Measurements from ENCODE around the gene COIL.

COIL gene

DNA sequence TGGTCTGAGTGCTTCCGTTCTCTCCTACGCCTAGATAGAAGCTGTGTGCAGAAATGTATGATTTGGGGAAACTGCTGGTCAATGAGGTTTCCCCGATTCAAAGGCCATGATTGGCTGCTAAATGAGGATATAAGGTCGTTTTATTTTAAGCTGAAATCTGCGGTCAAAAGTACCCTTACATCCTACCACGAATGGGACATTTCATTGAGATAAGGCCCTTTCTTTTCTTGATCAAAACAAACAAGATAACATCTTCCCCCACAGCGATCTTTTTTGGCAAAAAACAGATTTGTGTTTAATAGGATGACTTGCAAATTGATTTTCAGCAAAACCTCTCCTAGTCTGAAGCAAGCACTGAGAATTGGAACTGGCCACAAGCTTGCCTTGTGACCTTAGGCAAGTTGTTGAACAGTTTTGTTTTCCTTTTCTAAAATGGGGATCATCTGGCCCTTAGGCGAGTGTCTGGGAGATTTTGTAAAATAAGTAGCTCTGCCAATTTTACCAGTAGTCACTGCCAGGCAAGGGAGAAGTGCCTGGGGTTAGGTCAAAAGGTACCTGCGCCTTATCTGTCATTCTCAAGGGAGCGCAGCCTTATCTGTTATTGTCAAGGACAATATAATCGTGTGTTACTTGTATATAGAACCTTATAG is 17.7 kb upstream of the COIL start:
- peak; percentile 74 for DNase-seq (ENCODE audit: low spot score)
- in situ Hi-C loops (cut with MboI; ENCODE audit: low pct_unique_long_range_greater_than_20kb, low sequenced_read_pairs, unreplicated experiment), result no loop called here
- TF ChIP-seq, protein P1, sequence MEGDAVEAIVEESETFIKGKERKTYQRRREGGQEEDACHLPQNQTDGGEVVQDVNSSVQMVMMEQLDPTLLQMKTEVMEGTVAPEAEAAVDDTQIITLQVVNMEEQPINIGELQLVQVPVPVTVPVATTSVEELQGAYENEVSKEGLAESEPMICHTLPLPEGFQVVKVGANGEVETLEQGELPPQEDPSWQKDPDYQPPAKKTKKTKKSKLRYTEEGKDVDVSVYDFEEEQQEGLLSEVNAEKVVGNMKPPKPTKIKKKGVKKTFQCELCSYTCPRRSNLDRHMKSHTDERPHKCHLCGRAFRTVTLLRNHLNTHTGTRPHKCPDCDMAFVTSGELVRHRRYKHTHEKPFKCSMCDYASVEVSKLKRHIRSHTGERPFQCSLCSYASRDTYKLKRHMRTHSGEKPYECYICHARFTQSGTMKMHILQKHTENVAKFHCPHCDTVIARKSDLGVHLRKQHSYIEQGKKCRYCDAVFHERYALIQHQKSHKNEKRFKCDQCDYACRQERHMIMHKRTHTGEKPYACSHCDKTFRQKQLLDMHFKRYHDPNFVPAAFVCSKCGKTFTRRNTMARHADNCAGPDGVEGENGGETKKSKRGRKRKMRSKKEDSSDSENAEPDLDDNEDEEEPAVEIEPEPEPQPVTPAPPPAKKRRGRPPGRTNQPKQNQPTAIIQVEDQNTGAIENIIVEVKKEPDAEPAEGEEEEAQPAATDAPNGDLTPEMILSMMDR (IDR thresholded peaks at IDR 0.05; ENCODE audit: extremely low read depth, insufficient read depth, missing control alignments), result no peak

- in situ Hi-C loops (cut with MboI; ENCODE audit: low pct_unique_long_range_greater_than_20kb, low sequenced_read_pairs, unreplicated experiment), result no loop called here
- TF ChIP-seq, protein P1 (IDR thresholded peaks at IDR 0.05; ENCODE audit: extremely low read depth, insufficient read depth, missing control alignments), result no peak
- DNase-seq (ENCODE audit: low spot score), result peak; percentile 96
Measured at GRCh38 chr17:56977673-56978395, 17.0 kb upstream of the COIL start, which contains the start of gene SCPEP1. Gene SCPEP1 (plus strand): TSS chr17:56978131. CDS start chr17:56978160, 29 bp downstream.

- TF ChIP-seq, protein P1 (IDR thresholded peaks at IDR 0.05; ENCODE audit: extremely low read depth, insufficient read depth, missing control alignments), result no peak
- DNase-seq (ENCODE audit: low spot score), result no peak
- in situ Hi-C loops (cut with MboI; ENCODE audit: low pct_unique_long_range_greater_than_20kb, low sequenced_read_pairs, unreplicated experiment), result no loop called here
Measured at GRCh38 chr17:56976941-56977608, 16.2 kb upstream of the COIL start.

DNA sequence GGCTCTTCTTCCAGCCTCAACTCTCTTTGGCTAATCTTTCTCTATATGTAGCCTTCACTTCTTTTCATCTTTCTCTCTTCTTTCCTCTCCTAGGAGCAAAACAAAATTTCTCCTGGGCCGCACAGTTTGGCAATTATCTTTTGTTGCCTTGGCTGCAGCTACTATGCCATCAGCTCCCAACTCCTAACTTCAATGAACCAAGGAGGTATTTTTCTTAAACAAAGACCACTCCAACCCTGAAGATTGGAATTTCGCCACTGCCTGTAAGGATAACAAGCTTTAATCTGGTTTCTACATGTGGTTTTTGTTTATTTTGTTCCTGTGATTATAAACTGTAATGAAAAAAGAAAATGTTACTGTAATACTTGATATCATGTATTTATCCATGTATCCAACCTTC is 14.8 kb upstream of the COIL start:
- DNase-seq (ENCODE audit: low spot score), result no peak
- in situ Hi-C loops (cut with MboI; ENCODE audit: low pct_unique_long_range_greater_than_20kb, low sequenced_read_pairs, unreplicated experiment), result no loop called here
- TF ChIP-seq, protein P1 (IDR thresholded peaks at IDR 0.05; ENCODE audit: extremely low read depth, insufficient read depth, missing control alignments), result no peak

- TF ChIP-seq, protein P1 (IDR thresholded peaks at IDR 0.05; ENCODE audit: extremely low read depth, insufficient read depth, missing control alignments), result no peak
- no peak for DNase-seq (ENCODE audit: low spot score)
- in situ Hi-C loops (cut with MboI; ENCODE audit: low pct_unique_long_range_greater_than_20kb, low sequenced_read_pairs, unreplicated experiment), result no loop called here
Measured at GRCh38 chr17:56974055-56974454, 13.2 kb upstream of the COIL start.

DNA sequence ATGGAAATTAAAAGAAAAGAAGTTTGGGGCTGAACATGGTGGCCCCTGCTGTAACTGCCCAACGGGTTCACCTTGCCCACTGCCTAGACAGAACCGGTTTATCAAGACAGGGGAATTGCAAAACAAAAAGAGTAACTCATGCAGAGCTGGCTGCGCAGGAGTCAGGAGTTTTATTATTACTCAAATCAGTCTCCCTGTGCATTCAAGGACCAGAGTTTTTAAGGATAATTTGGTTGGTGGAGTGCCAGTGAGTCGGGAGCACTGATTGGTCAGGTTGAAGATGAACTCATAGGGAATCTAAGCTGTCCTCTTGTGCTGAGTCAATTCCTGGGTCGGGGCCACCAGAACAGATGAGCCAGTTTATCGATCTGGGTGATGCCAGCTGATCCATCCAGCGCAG is 12.7 kb upstream of the COIL start:
- TF ChIP-seq, protein P1 (IDR thresholded peaks at IDR 0.05; ENCODE audit: extremely low read depth, insufficient read depth, missing control alignments), result no peak
- in situ Hi-C loops (cut with MboI; ENCODE audit: low pct_unique_long_range_greater_than_20kb, low sequenced_read_pairs, unreplicated experiment), result no loop called here
- no peak for DNase-seq (ENCODE audit: low spot score)
